ENCODE results near the gene NEK1.
"Not testable (repeated sequence)": the region's sequence is repeated elsewhere in the genome, so short reads cannot be mapped to it uniquely, and the experiment has no call there.

NEK1 gene

DNA sequence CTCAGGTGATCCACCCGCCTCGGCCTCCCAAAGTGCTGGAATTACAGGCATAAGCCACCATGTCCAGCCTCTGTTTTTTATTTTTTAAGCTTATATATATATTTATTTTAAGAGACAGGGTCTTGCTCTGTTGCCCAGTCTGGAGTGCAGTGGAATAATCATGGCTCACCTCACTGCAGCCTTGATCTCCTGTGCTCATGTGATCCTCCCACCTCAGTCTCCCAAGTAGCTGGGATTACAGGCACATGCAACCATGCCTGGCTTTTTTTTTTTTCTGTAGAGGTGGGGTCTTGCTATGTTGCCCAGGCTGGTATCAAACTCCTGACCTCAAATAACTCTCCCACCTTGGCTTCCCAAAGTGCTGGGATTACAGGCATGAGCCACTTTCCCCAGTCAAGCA, 184.7 kb downstream of the NEK1 start:
- not testable (repeated sequence) for DNase-seq (ENCODE audit: low read depth, low spot score)

DNA sequence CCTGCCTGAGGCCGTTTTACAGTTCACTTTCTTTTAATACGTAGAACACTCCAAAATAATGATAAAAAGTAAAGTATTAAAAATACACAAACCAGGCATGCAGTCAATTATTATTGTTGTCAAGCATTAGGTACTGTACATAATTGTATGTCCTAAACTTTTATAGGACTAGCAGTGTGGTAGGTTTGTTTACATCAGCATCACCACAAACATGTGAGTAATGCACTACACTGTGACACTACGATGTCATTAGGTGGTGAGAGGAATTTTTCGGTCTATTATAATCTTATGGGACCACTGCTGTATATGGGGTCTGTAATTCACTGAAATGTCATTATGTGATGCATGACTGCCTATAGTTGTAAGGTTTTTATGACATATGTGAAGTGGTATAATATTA, 192.1 kb downstream of the NEK1 start:
- DNase-seq (ENCODE audit: low read depth, low spot score): no peak

DNA sequence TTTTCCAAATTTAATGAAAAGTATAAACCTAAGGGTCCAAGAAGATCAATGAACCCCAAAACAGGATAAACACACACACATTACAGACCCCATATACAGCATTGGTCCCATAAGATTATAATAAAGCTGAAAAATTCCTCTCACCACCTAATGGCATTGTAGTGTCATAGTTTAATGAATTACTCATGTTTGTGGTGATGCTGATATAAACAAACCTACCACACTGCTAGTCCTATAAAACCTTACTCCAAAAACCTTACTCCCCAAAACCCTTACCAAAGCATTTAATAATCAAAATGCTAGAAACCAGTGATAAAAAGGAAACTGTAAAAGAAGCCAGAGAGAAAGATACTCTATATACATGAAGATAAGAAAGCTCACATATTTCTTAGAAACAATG, 193.5 kb downstream of the NEK1 start:
- DNase-seq (ENCODE audit: low read depth, low spot score): no peak

DNA sequence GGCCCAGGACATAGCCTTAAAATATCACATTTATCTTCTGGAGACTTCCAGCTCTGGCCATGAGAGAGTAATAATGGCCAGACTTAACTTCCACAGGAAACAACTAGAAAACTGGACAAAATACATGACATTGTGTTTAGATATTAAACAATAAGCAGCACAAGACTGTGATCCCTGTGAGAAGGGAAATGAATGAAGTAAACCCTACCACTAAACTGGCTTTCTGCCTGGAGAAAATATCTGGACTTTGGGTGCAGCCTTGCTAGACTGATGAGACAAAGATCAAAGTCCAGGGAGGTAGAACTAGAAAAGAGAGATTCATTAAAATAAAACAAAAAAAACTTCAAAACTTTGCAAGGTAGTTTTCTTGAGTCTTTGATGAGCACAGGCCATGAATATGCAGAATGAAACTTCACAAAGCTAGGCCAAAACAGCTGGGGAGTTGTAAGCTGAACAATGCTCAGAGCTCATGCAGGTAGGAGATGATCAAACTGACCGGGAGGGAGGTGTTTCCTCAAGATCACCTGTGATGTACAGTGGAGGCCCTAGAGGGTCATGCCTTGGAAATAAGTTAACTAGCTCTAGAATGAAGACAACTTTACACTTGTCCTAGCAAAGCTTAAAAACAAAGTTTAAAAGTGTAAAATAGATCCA, 194.6 kb downstream of the NEK1 start:
- DNase-seq (ENCODE audit: low read depth, low spot score): no peak

DNA sequence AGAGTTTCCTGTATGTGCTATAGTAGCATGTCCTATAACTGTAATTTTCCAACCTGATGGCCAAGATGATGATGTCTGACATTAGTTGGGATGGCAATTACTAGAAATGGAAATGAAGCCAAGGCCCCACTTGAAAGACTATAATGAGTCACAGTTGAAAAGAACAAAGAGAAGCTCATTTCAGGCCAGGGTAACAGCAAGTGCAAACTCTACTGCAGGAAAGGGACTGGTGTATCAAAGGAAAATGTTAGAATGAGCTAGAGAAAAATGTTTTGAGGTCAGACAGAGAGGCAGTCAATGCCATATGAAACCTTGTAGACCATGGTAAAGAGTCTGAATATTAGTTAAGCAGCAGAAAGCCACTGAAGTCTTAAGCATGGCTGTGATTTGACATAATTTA, 195.4 kb downstream of the NEK1 start:
- DNase-seq (ENCODE audit: low read depth, low spot score): no peak

DNA sequence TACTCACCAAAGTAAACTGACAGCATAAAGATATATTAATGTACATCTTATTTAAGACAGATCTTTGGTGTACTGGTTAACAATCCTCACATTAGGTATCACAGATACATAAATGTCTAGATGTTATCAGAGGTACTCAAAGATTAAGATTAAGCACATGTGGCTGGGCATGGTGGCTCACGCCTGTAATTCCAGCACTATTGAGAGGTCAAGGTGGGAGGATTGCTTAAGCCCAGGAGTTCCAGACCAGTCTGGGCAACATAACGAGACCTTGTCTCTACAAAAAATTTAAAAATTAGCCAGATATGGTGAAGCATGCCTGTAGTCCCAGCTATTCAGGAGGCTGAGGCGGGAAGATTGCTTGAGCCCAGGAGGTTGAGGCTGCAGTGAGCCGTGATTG, 195.9 kb downstream of the NEK1 start:
- DNase-seq (ENCODE audit: low read depth, low spot score): no peak

DNA sequence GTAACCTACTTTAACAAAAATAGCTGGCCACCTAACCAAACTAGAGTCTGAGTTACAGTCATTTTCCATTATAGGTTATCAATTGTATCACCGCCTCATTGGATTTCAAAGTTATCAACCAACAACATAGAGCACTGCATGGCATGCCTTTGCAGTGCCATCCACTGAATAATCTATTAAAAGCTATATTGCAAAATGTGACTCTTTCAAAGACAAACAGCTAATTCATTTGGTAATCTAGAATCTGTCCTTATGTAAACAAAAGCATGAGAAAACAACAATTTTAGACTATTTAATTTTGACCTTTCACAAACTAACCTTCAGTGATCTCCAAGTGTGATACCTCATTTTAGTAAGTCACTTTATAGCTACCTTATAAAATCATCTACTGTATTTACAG, 197.5 kb downstream of the NEK1 start:
- no peak for DNase-seq (ENCODE audit: low read depth, low spot score)

DNA sequence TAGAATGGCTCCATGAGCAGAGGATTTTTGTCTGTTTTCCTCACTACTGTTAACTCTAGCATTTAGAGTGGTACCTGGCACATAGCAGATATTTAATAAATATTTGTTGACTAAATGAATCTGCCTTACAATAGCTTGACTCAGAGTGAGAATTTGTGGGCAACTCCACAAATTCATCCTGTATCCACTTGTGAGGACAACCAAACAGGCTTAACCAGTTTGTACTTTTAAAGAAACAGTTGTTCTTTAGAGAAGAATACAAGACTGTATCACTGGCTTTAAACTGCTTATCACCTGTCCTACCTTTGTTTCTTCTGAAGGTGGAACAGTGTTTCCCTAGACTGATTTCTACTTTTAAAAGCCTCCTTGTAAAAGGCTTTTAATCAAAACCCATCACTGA, 200.3 kb downstream of the NEK1 start:
- no peak for DNase-seq (ENCODE audit: low read depth, low spot score)

DNA sequence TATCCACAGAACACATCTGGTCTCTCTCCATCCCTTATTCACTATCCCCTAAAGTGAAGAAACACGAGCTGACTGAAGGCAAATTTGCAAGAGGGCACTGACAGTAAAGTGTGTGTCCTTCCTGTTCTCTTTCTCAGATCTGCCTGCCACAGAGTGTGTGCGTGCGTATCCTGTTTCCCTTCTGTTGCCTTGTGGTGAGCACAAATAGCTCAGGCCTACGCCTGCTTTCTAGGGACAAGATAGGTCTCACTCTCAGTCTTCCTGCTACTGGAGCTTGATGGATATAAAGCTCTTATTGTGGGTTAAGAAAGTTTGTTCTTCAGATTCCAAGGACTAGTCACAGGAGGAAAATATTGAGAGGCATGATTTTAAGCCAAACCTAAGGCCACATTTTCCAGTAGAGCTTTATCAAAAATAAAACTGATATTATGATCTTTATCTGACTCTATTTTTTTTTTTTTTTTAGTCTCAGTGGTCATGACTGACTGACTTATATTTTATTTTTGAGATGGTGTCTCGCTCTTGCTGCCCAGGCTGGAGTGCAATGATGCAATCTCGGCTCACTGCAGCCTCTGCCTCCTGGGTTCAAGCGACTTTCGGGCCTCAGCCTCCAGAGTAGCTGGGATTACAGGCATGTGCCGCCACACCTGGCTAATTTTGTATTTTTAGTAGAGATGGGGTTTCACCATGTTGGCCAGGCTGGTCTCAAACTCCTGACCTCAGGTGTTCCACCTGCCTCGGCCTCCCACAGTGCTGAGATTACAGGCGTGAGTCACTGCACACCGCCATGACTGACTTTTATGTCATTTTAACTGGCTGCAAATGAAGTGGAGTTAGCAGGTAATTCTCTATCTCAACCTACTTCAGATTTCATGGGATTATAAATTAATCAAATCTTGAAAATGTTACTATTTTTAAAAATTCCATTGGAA, 201.3 kb downstream of the NEK1 start:
- DNase-seq (ENCODE audit: low read depth, low spot score): peak; percentile 54

DNA sequence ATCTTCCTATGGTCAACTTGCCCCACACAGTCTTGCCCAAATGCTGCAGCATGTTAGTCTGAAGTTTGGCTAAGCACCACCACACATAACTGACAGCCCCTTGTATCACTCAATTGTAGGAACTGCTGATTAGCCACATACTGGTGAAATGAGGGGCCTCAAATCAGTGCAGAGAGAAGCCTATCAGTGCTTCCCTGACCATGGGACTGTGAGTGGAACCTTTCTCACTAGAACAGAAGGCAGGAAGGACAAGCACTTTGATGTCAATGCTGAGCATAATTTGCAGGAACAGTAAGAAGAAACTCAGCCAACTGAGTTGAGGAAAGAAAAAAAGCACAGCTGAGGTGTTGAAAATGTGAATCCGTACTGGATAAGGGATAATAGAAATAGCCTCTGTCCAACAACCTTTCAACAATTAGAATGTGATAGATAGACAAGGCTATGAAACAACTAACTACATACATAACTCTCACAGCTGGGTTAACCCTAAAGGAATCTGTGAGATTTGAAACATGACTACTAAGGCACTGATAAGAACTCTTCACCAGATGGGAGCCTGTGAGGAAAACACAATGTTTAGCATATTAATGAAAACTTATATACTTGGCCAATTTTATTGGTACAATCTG, 205.1 kb downstream of the NEK1 start:
- DNase-seq (ENCODE audit: low read depth, low spot score): no peak

DNA sequence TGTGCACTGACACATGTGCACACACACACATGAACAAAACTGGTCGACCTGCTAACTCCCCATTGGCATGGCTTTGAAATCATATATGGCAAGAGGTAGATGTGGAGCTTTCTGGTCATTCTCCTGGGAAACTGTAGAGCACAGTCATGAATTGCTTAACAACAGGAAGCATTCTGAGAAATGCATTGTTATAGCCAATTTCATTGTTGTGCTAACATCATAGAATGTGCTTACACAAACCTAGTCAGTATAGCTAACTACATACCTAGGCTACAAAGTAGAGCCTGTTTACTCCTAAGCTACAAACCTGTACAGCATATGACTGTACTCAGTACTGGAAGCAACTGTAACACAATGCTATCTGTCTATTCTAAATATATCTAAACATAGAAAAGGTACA, 207.4 kb downstream of the NEK1 start:
- peak; percentile 28 for DNase-seq (ENCODE audit: low read depth, low spot score)

DNA sequence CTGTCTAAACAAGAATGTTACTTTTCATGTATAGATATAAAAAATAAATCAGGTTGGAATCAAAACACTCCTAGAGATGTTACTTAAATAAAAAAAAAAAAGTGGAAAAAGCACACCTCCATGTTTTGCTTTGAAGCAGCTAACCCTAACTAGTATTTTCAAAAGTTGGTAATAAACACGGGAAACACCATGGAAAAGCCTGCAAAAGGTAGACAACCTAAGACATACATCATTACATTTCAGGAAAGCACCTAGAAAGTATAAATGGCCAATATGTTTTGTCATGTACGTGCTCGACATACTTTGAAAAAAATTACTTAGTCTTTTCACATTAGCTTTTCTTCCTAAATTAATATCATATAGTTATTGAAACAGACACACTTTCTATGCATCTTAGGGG, 211.6 kb downstream of the NEK1 start:
- DNase-seq (ENCODE audit: low read depth, low spot score): no peak

DNA sequence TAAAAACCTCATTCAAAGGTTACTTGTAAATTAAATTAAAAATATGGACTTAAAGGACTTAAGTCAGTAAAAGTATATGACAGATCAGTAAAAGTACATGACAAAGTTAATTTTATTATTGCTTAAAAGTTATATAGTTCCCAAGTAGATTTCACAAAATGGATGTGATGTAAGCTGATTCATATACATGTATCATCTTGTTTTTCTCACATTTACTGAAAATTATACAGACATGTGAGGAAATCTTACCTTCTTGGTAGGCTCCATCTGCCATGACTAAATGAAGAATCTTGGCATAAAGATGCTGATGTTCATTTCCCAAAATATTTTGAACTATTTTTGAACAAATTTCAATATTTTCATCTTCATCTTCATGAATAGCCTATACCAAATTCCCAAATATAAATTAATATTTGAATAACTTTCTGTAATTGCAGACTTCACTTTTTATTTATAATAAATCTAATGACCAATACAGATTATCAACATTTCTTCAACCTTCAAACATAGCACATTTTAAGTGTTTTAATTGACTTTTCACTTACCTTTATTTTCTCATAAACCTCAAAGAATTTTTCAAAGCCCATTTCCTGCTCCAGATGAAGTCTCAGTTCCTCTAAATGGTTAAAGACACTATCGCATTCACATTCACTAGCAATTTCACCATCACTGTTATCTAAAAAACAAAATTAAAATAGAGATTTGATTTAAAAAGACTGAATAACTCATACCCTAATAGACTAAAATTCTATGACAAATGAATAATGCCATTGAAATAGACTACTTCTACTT, 212.2 kb downstream of the NEK1 start:
- DNase-seq (ENCODE audit: low read depth, low spot score): no peak

DNA sequence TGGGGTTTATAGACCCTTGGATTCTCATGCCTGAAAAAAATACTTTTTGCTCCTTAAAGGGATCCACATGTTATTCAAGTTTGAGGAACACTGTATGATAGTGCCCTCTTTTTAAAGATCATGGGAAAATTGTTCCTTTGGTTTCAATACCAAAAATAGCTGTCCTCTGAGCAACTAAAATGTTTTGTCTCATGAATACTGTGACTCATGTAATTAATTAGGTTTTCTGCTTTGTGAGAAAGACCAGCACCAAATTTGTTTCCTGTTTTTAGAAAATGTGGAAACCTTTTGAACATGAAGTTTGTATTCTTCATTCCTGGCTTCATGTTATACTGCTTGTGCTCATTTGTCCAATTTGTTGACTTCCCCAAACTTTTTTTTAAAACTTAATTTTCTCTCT, 214.1 kb downstream of the NEK1 start:
- no peak for DNase-seq (ENCODE audit: low read depth, low spot score)

DNA sequence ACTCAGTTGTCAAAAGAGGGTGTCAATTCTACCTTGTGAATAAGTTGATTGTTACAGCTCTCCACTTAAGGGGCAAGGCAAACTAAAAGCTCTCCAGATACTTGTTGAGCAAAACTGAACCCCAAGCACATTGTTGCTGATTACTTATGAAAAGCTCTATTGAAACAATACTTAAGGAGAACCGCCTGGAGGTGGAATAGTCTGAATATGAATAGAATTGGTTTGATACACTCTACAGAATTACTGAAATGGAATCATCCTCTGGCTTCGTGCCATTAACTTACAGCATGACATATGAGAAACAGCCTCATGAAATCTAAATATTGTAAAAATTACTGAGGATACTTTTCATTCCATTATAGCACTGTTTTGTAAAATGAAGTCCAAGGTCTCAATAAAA, 214.6 kb downstream of the NEK1 start:
- DNase-seq (ENCODE audit: low read depth, low spot score): no peak

DNA sequence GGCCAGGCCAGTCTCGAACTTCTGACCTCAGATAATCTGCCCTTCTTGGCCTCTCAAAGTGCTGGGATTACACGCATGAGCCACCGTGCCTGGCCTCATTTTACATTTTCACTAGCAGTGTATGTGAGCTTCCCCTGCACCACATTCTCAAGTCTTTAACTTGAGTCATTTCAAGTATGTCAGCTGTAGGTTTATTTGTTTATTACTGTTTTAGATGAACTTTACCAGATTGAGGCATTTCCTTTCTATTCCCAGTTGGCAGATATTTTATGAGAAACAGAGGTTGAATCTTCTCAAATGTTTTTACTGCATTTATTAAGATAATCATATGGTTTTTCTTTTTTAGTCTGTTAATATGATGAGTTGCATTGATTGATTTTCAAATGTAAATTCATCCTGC, 227.0 kb downstream of the NEK1 start:
- DNase-seq (ENCODE audit: low read depth, low spot score): no peak

DNA sequence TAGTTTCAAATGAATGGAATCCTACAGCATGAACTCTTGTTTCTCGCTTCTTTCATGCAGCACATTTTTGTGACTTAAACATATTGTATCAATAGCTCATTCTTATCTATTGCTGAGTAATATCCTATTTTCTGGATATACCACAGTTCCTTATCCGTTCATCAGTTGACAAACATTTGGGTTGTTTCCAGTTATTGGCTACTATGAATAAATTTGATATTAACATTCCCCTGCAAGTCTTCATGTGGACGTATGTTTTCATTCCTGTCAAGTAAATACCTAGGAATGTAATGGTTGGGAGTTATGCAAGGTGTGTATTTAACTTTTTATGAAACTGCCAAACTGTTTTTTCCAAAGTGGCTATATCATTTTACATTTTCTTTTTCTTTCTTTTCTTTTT, 227.6 kb downstream of the NEK1 start:
- no peak for DNase-seq (ENCODE audit: low read depth, low spot score)

DNA sequence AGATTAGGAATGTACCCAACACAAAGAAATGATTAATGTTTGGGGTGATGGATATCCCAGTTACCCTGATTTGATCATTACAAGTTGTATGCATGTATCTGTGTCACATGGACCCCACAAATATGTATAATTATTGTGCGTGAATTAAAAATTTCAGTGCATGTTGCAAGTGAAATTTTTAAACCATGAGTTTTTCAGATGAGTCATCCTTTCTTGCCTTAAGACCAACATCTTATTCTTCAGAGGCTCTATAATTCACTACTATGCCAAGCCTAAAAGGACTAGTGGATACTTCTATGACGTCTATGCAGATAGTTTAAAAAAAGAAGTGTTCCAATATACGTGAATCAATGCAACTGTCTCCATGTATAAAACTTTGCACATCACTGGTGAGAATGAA, 228.7 kb downstream of the NEK1 start:
- no peak for DNase-seq (ENCODE audit: low read depth, low spot score)

DNA sequence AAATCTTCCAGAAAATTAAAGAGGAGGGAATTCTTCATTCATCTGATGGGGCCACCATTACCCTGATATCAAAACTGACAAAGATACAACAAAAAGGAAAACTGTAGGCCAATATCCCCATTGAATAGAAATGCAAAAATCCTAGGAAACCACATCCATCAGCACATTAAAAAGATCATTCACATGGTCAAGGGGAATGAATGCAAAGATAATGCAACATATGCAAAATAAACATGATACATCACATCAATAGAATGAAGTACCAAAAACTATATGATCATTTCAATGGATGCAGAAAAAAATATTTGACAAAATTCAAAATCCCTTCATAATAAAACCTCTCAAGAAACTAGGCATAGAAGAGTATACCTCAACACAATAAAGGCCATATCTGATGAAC, 232.7 kb downstream of the NEK1 start:
- no peak for DNase-seq (ENCODE audit: low read depth, low spot score)

DNA sequence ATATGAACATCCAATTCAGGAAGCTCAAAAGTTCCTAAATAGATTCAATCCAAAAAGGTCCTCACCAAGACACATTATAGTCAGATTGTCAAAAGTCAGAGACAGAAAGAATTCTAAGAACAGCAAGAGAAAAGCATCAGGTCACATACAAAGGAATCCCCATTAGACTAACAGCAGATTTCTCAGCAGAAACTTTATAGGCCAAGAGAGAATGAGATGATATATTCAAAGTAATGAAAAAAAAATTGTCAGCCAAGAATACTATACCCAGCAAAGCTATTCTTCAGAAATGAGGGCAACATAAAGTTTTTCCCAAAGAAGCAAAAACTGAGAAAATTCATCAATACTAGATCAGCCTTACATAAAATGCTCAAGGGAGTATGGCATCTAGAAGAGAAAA, 235.0 kb downstream of the NEK1 start:
- no peak for DNase-seq (ENCODE audit: low read depth, low spot score)

DNA sequence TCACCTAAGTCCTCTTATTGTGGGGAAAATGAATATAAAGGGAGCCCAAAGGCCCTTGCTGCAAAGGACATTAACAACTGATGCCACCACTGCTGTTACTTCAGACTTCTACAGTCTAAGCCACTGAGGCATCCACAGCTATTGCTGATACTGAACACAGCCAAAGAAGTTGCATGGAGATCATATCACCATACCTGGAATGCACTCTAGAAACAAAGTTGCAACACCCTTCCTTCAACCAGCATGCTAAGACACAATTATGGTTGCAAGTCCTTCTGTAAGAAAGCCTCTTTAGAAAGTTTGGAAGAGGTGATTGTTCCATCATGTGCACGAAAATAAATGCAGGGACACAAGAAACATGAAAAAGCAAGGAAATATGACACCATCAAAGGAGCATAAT, 236.0 kb downstream of the NEK1 start:
- DNase-seq (ENCODE audit: low read depth, low spot score): no peak

DNA sequence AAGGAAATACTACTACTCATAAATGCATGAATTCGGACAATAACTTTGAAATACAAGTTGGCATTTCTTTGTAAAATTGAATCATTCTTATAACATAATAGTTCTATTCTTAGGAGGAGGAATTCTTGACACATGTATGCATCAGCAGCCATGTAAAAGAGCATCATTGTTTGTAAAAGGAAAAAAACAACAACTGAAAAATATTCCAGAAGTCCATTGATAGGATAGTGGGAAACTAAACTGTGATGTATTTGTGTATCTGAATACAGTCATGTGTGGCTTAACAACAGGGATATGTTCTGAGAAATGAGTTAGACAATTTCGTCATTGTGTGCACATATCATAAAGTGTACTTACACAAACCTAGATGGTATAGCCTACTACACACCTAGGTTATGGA, 239.6 kb downstream of the NEK1 start:
- DNase-seq (ENCODE audit: low read depth, low spot score): no peak

Data from iPS DF 19.7 (cell line).